IMR-90 (cell line): Measurements from ENCODE around the gene MBD2.

ENCODE experiments used
- BHLHE40 ChIP-seq: fragments of 150-350 bp; IDR thresholded peaks from 2 replicates; pipeline ENCODE4 v1.6.1; 2016; ENCODE audit warnings: mild to moderate bottlenecking, low read depth, low read length
- CEBPB ChIP-seq: IDR thresholded peaks from 2 replicates; pipeline ENCODE4 v1.6.1; 2012; ENCODE audit warnings: low read depth, low read length, improper control_type of control experiment
- CHD1 ChIP-seq: IDR thresholded peaks from 2 replicates; pipeline ENCODE4 v1.6.1; 2012; ENCODE audit warnings: low read depth, low read length, improper control_type of control experiment
- FOS ChIP-seq: fragments of 150-350 bp; IDR thresholded peaks from 2 replicates; pipeline ENCODE4 v1.6.1; 2016; ENCODE audit warnings: low read depth, low read length
- MAFK ChIP-seq: IDR thresholded peaks from 2 replicates; pipeline ENCODE4 v1.6.1; 2012; ENCODE audit warnings: low read depth, low read length, improper control_type of control experiment
- MXI1 ChIP-seq: IDR thresholded peaks from 2 replicates; pipeline ENCODE4 v1.6.1; 2012; ENCODE audit warnings: low read depth, mild to moderate bottlenecking, low read length, moderate library complexity, borderline replicate concordance
- NFE2L2 ChIP-seq: fragments of 150-350 bp; IDR thresholded peaks from 2 replicates; pipeline ENCODE4 v1.6.1; 2016; ENCODE audit warnings: low read depth, mild to moderate bottlenecking, low read length
- POLR2A ChIP-seq: IDR thresholded peaks from 2 replicates; pipeline ENCODE4 v1.6.1; 2012; ENCODE audit warnings: mild to moderate bottlenecking, low read depth, low read length
- RAD21 ChIP-seq: IDR thresholded peaks from 2 replicates; pipeline ENCODE4 v1.6.1; 2012; ENCODE audit warnings: low read length, improper control_type of control experiment
- RCOR1 ChIP-seq: IDR thresholded peaks from 2 replicates; pipeline ENCODE4 v1.6.1; 2012; ENCODE audit warnings: mild to moderate bottlenecking, low read length, improper control_type of control experiment; ENCODE audit not compliant: insufficient replicate concordance
- RFX5 ChIP-seq: IDR thresholded peaks from 2 replicates; pipeline ENCODE4 v1.8.0; 2012; ENCODE audit warnings: low read depth, mild to moderate bottlenecking, low read length, moderate library complexity
- SMC3 ChIP-seq: fragments of 150-350 bp; IDR thresholded peaks from 2 replicates; pipeline ENCODE4 v1.6.1; 2016; ENCODE audit warnings: low read depth, mild to moderate bottlenecking, antibody characterized with exemption, low read length, moderate library complexity
- USF2 ChIP-seq: fragments of 150-350 bp; IDR thresholded peaks from 2 replicates; pipeline ENCODE4 v1.6.1; 2017; ENCODE audit warnings: mild to moderate bottlenecking, antibody characterized with exemption, low read length, low read depth
- TF ChIP-seq, protein P1 (sequence below): conservative IDR thresholded peaks from 2 replicates; pipeline ENCODE4 v1.5.1; 2012; ENCODE audit warnings: mild to moderate bottlenecking, low read depth, low read length, improper control_type of control experiment

DNA sequence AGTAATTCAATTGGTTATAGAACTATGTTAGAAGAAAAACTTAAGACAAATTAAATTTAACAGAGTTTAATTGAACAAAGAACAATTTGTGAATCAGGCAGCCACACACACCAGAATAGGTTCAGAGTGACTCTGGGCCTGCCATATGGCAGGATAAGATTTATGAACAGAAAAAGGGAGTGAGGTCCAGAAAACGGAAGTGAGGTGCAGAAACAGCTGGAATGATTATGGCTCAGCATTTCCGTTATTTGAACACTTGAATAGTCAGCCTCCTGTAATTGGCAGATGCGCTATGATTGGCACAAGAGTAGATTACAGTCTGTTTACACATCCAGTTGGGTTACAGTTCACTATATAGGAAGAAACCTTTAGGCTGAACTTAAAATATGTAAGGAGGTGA is 99.0 kb downstream of the MBD2 start:
- TF ChIP-seq, protein P1, sequence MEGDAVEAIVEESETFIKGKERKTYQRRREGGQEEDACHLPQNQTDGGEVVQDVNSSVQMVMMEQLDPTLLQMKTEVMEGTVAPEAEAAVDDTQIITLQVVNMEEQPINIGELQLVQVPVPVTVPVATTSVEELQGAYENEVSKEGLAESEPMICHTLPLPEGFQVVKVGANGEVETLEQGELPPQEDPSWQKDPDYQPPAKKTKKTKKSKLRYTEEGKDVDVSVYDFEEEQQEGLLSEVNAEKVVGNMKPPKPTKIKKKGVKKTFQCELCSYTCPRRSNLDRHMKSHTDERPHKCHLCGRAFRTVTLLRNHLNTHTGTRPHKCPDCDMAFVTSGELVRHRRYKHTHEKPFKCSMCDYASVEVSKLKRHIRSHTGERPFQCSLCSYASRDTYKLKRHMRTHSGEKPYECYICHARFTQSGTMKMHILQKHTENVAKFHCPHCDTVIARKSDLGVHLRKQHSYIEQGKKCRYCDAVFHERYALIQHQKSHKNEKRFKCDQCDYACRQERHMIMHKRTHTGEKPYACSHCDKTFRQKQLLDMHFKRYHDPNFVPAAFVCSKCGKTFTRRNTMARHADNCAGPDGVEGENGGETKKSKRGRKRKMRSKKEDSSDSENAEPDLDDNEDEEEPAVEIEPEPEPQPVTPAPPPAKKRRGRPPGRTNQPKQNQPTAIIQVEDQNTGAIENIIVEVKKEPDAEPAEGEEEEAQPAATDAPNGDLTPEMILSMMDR, result no peak
- no peak for TF ChIP-seq CEBPB
- TF ChIP-seq NFE2L2, result no peak
- TF ChIP-seq BHLHE40, result no peak
- no peak for TF ChIP-seq POLR2A
- no peak for TF ChIP-seq USF2
- no peak for TF ChIP-seq MAFK
- no peak for TF ChIP-seq RFX5
- no peak for TF ChIP-seq RCOR1
- TF ChIP-seq SMC3, result no peak
- no peak for TF ChIP-seq RAD21
- no peak for TF ChIP-seq CHD1
- no peak for TF ChIP-seq FOS
- TF ChIP-seq MXI1, result no peak
